Measurements from ENCODE around the gene WDSUB1. TPM values are rescaled to one million over a fixed set of nuclear protein-coding genes. Genes with fewer than 3 reads are reported as not detected.

Gene WDSUB1
- total RNA-seq, 3 donors from 2014 or later = 2.3 to 3.6 (median 2.4) TPM

- ATAC-seq (no peak), DNase-seq (no peak)
- no peaks in the 10 kb centered on the region for H3K27me3 Mint-ChIP-seq (ENCODE audit: low read depth)
- H3K9me3 Mint-ChIP-seq = no peaks in the 10 kb centered on the region
- H3K4me1 Mint-ChIP-seq (ENCODE audit: low read depth) = peaks cover 11% of the 10 kb centered on the region
- peaks cover 8% of the 10 kb centered on the region for H3K36me3 Mint-ChIP-seq (ENCODE audit: insufficient read depth)
- H3K4me3 Mint-ChIP-seq = no peak overlapping the region
These were observed 3.0 kb downstream of the WDSUB1 start for GRCh38 chr2:159283529-159283928.

- ATAC-seq = no peak
- H3K36me3 Mint-ChIP-seq (ENCODE audit: insufficient read depth) = peaks cover 10% of the 10 kb centered on the region
- no peaks in the 10 kb centered on the region for H3K9me3 Mint-ChIP-seq
- peaks cover 6% of the 10 kb centered on the region for H3K4me1 Mint-ChIP-seq (ENCODE audit: low read depth)
- DNase-seq = no peak
- H3K4me3 Mint-ChIP-seq = no peak overlapping the region
- no peaks in the 10 kb centered on the region for H3K27me3 Mint-ChIP-seq (ENCODE audit: low read depth)
These were observed 5.5 kb downstream of the WDSUB1 start for GRCh38 chr2:159281002-159281401.

GRCh38 chr2:159279700-159280099 lies 6.8 kb downstream of the WDSUB1 start:
- Mint-ChIP-seq H3K4me3 (no peak overlapping the region), H3K9me3 (no peaks in the 10 kb centered on the region), H3K4me1 (ENCODE audit: low read depth) (peaks cover 7% of the 10 kb centered on the region), H3K36me3 (ENCODE audit: insufficient read depth) (peaks cover 14% of the 10 kb centered on the region), H3K27me3 (ENCODE audit: low read depth) (no peaks in the 10 kb centered on the region)
- DNase-seq = no peak
- no peak for ATAC-seq

- peaks cover 5% of the 10 kb centered on the region for H3K4me1 Mint-ChIP-seq (ENCODE audit: low read depth)
- no peak for ATAC-seq
- H3K27me3 Mint-ChIP-seq (ENCODE audit: low read depth) = no peaks in the 10 kb centered on the region
- no peak overlapping the region for H3K4me3 Mint-ChIP-seq
- peaks cover 31% of the 10 kb centered on the region for H3K36me3 Mint-ChIP-seq (ENCODE audit: insufficient read depth)
- no peaks in the 10 kb centered on the region for H3K9me3 Mint-ChIP-seq
- DNase-seq = no peak
These were observed 11.4 kb downstream of the WDSUB1 start for GRCh38 chr2:159275111-159275510.

GRCh38 chr2:159272156-159272555 lies 14.3 kb downstream of the WDSUB1 start:
- H3K4me1 Mint-ChIP-seq (ENCODE audit: low read depth) = peaks cover 5% of the 10 kb centered on the region
- ATAC-seq (no peak), DNase-seq (no peak)
- H3K4me3 Mint-ChIP-seq = no peak overlapping the region
- peaks cover 32% of the 10 kb centered on the region for H3K36me3 Mint-ChIP-seq (ENCODE audit: insufficient read depth)
- H3K27me3 Mint-ChIP-seq (ENCODE audit: low read depth) = no peaks in the 10 kb centered on the region
- H3K9me3 Mint-ChIP-seq = no peaks in the 10 kb centered on the region

GRCh38 chr2:159270744-159271379 lies 15.6 kb downstream of the WDSUB1 start:
- ATAC-seq = no peak
- no peak for DNase-seq
- H3K9me3 Mint-ChIP-seq = no peaks in the 10 kb centered on the region
- peaks cover 5% of the 10 kb centered on the region for H3K4me1 Mint-ChIP-seq (ENCODE audit: low read depth)
- no peaks in the 10 kb centered on the region for H3K27me3 Mint-ChIP-seq (ENCODE audit: low read depth)
- H3K36me3 Mint-ChIP-seq (ENCODE audit: insufficient read depth) = peaks cover 36% of the 10 kb centered on the region
- no peak overlapping the region for H3K4me3 Mint-ChIP-seq

- no peak for ATAC-seq
- DNase-seq = no peak
- no peaks in the 10 kb centered on the region for H3K9me3 Mint-ChIP-seq
- no peaks in the 10 kb centered on the region for H3K27me3 Mint-ChIP-seq (ENCODE audit: low read depth)
- H3K4me1 Mint-ChIP-seq (ENCODE audit: low read depth) = no peaks in the 10 kb centered on the region
- H3K4me3 Mint-ChIP-seq = no peak overlapping the region
- peaks cover 27% of the 10 kb centered on the region for H3K36me3 Mint-ChIP-seq (ENCODE audit: insufficient read depth)
These were observed 18.6 kb downstream of the WDSUB1 start for GRCh38 chr2:159267921-159268320.

GRCh38 chr2:159266554-159266953 lies 19.9 kb downstream of the WDSUB1 start:
- no peaks in the 10 kb centered on the region for H3K4me1 Mint-ChIP-seq (ENCODE audit: low read depth)
- H3K27me3 Mint-ChIP-seq (ENCODE audit: low read depth) = no peaks in the 10 kb centered on the region
- ATAC-seq = no peak
- peaks cover 29% of the 10 kb centered on the region for H3K36me3 Mint-ChIP-seq (ENCODE audit: insufficient read depth)
- no peak overlapping the region for H3K4me3 Mint-ChIP-seq
- no peaks in the 10 kb centered on the region for H3K9me3 Mint-ChIP-seq
- no peak for DNase-seq

- Mint-ChIP-seq H3K36me3 (ENCODE audit: insufficient read depth) (peaks cover 18% of the 10 kb centered on the region), H3K4me3 (no peak overlapping the region), H3K27me3 (ENCODE audit: low read depth) (no peaks in the 10 kb centered on the region), H3K9me3 (no peaks in the 10 kb centered on the region), H3K4me1 (ENCODE audit: low read depth) (no peaks in the 10 kb centered on the region)
- no peak for ATAC-seq
- DNase-seq = no peak
These were observed 21.3 kb downstream of the WDSUB1 start for GRCh38 chr2:159265171-159265576.

- ATAC-seq (no peak), DNase-seq (no peak)
- Mint-ChIP-seq H3K27me3 (ENCODE audit: low read depth) (no peaks in the 10 kb centered on the region), H3K4me1 (ENCODE audit: low read depth) (no peaks in the 10 kb centered on the region), H3K4me3 (no peak overlapping the region), H3K9me3 (no peaks in the 10 kb centered on the region), H3K36me3 (ENCODE audit: insufficient read depth) (peaks cover 18% of the 10 kb centered on the region)
These were observed 23.6 kb downstream of the WDSUB1 start for GRCh38 chr2:159262904-159263303.

- H3K36me3 Mint-ChIP-seq (ENCODE audit: insufficient read depth) = peaks cover 16% of the 10 kb centered on the region
- ATAC-seq = no peak
These were observed 24.3 kb downstream of the WDSUB1 start for GRCh38 chr2:159262226-159262625.

GRCh38 chr2:159256159-159256558 lies 30.3 kb downstream of the WDSUB1 start:
- Mint-ChIP-seq H3K36me3 (ENCODE audit: insufficient read depth) (peaks cover 17% of the 10 kb centered on the region), H3K27me3 (ENCODE audit: low read depth) (no peaks in the 10 kb centered on the region), H3K9me3 (no peaks in the 10 kb centered on the region), H3K4me3 (no peak overlapping the region), H3K4me1 (ENCODE audit: low read depth) (no peaks in the 10 kb centered on the region)
- DNase-seq (no peak), ATAC-seq (no peak)

More at GRCh38 chr2:159262226-159262625, 24.3 kb downstream of the WDSUB1 start:
- Mint-ChIP-seq H3K9me3 (no peaks in the 10 kb centered on the region), H3K27me3 (ENCODE audit: low read depth) (no peaks in the 10 kb centered on the region), H3K4me3 (no peak overlapping the region), H3K4me1 (ENCODE audit: low read depth) (no peaks in the 10 kb centered on the region)
- DNase-seq = no peak

- H3K27me3 Mint-ChIP-seq (ENCODE audit: low read depth) = no peaks in the 10 kb centered on the region
- H3K4me3 Mint-ChIP-seq = no peak overlapping the region
- peaks cover 4% of the 10 kb centered on the region for H3K4me1 Mint-ChIP-seq (ENCODE audit: low read depth)
- peaks cover 19% of the 10 kb centered on the region for H3K36me3 Mint-ChIP-seq (ENCODE audit: insufficient read depth)
- DNase-seq = no peak
- no peaks in the 10 kb centered on the region for H3K9me3 Mint-ChIP-seq
- no peak for ATAC-seq
These were observed 33.6 kb downstream of the WDSUB1 start for GRCh38 chr2:159252905-159253304.

GRCh38 chr2:159251296-159252173 lies 35.0 kb downstream of the WDSUB1 start:
- peaks cover 4% of the 10 kb centered on the region for H3K4me1 Mint-ChIP-seq (ENCODE audit: low read depth)
- peaks cover 2% of the 10 kb centered on the region for H3K9me3 Mint-ChIP-seq
- DNase-seq (no peak), ATAC-seq (no peak)
- H3K4me3 Mint-ChIP-seq = no peak overlapping the region
- H3K27me3 Mint-ChIP-seq (ENCODE audit: low read depth) = no peaks in the 10 kb centered on the region
- peaks cover 27% of the 10 kb centered on the region for H3K36me3 Mint-ChIP-seq (ENCODE audit: insufficient read depth)

Measured in activated T-cell treated with anti-CD3 and anti-CD28 coated beads, Interleukin-2, amount 50 U/mL, for 4 hours (primary cell).